ENCODE results near the gene PSMD7. TPM values are rescaled to one million over a fixed set of nuclear protein-coding genes. Genes with fewer than 3 reads are reported as not detected.
A peak's percentile ranks its signal among the peaks of the same experiment; 100 is the strongest.

The PSMD7 gene
- polyA plus RNA-seq, 1 donor from 2014 or later: 112 TPM

GRCh38 chr16:74304835-74305176 is 8.2 kb downstream of the PSMD7 start:
- Histone ChIP-seq H2AFZ (ENCODE audit: low read depth, low read length) (no peak overlapping the region), H3K79me2 (replicated peaks; ENCODE audit: insufficient read depth, low read length) (peaks cover 2% of the 10 kb centered on the region), H3K9me2 (ENCODE audit: insufficient read depth, low read length) (no peaks in the 10 kb centered on the region), H3K9ac (ENCODE audit: low read length) (no peak overlapping the region), H3K27me3 (ENCODE audit: insufficient read depth, low read depth, low read length) (no peaks in the 10 kb centered on the region), H3K36me3 (ENCODE audit: insufficient read depth, low read length) (peaks cover 7% of the 10 kb centered on the region), H4K20me1 (ENCODE audit: insufficient read depth) (no peaks in the 10 kb centered on the region), H3K27ac (ENCODE audit: low read length) (no peak overlapping the region), H3K4me2 (ENCODE audit: low read length) (no peak overlapping the region), H3K9me3 (ENCODE audit: low read length) (no peaks in the 10 kb centered on the region), H3F3A (ENCODE audit: insufficient read depth, low read length, poor library complexity, severe bottlenecking) (no peaks in the 10 kb centered on the region), H3K4me3 (ENCODE audit: low read length) (no peak overlapping the region)
- no peak for TF ChIP-seq RAD21 (conservative IDR thresholded peaks at IDR 0.05)
- no peak for TF ChIP-seq TAF1 (IDR thresholded peaks at IDR 0.05; ENCODE audit: low read depth)
- TF ChIP-seq CTCF (IDR thresholded peaks at IDR 0.05; ENCODE audit: poor library complexity, severe bottlenecking): peak; percentile 3
- TF ChIP-seq SMC3 (conservative IDR thresholded peaks at IDR 0.05; ENCODE audit: poor library complexity): no peak

- H3K36me3 ChIP-seq (ENCODE audit: insufficient read depth, low read length): peaks cover 7% of the 10 kb centered on the region
- H3K4me2 ChIP-seq (ENCODE audit: low read length): no peak overlapping the region
- no peak overlapping the region for H3K9ac ChIP-seq (ENCODE audit: low read length)
- no peaks in the 10 kb centered on the region for H4K20me1 ChIP-seq (ENCODE audit: insufficient read depth)
- no peaks in the 10 kb centered on the region for H3K79me2 ChIP-seq (replicated peaks; ENCODE audit: insufficient read depth, low read length)
- H2AFZ ChIP-seq (ENCODE audit: low read depth, low read length): no peak overlapping the region
- no peak overlapping the region for H3K4me3 ChIP-seq (ENCODE audit: low read length)
- H3K27ac ChIP-seq (ENCODE audit: low read length): no peak overlapping the region
- no peaks in the 10 kb centered on the region for H3K27me3 ChIP-seq (ENCODE audit: insufficient read depth, low read depth, low read length)
- H3F3A ChIP-seq (ENCODE audit: insufficient read depth, low read length, poor library complexity, severe bottlenecking): no peaks in the 10 kb centered on the region
- TF ChIP-seq TAF1 (IDR thresholded peaks at IDR 0.05; ENCODE audit: low read depth) (no peak), RAD21 (conservative IDR thresholded peaks at IDR 0.05) (no peak), CTCF (IDR thresholded peaks at IDR 0.05; ENCODE audit: poor library complexity, severe bottlenecking) (no peak), MXI1 (conservative IDR thresholded peaks at IDR 0.05; ENCODE audit: poor library complexity, severe bottlenecking) (no peak), POLR2AphosphoS5 (IDR thresholded peaks at IDR 0.05) (no peak), EZH2 (IDR thresholded peaks at IDR 0.05; ENCODE audit: borderline replicate concordance, insufficient read depth, low read length, poor library complexity, severe bottlenecking) (no peak), EP300 (conservative IDR thresholded peaks at IDR 0.05; ENCODE audit: poor library complexity, severe bottlenecking) (no peak), SMC3 (conservative IDR thresholded peaks at IDR 0.05; ENCODE audit: poor library complexity) (no peak)
- TF ChIP-seq, protein P1, sequence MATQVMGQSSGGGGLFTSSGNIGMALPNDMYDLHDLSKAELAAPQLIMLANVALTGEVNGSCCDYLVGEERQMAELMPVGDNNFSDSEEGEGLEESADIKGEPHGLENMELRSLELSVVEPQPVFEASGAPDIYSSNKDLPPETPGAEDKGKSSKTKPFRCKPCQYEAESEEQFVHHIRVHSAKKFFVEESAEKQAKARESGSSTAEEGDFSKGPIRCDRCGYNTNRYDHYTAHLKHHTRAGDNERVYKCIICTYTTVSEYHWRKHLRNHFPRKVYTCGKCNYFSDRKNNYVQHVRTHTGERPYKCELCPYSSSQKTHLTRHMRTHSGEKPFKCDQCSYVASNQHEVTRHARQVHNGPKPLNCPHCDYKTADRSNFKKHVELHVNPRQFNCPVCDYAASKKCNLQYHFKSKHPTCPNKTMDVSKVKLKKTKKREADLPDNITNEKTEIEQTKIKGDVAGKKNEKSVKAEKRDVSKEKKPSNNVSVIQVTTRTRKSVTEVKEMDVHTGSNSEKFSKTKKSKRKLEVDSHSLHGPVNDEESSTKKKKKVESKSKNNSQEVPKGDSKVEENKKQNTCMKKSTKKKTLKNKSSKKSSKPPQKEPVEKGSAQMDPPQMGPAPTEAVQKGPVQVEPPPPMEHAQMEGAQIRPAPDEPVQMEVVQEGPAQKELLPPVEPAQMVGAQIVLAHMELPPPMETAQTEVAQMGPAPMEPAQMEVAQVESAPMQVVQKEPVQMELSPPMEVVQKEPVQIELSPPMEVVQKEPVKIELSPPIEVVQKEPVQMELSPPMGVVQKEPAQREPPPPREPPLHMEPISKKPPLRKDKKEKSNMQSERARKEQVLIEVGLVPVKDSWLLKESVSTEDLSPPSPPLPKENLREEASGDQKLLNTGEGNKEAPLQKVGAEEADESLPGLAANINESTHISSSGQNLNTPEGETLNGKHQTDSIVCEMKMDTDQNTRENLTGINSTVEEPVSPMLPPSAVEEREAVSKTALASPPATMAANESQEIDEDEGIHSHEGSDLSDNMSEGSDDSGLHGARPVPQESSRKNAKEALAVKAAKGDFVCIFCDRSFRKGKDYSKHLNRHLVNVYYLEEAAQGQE (IDR thresholded peaks at IDR 0.05; ENCODE audit: borderline replicate concordance): no peak
- no peaks in the 10 kb centered on the region for H3K9me2 ChIP-seq (ENCODE audit: insufficient read depth, low read length)
- H3K9me3 ChIP-seq (ENCODE audit: low read length): no peaks in the 10 kb centered on the region
Observed at GRCh38 chr16:74305281-74305680, 8.7 kb downstream of the PSMD7 start.

All from neural cell (in vitro differentiated cells).